ENCODE measurements around the gene MLXIP.
"Not testable (repeated sequence)": the region's sequence is repeated elsewhere in the genome, so short reads cannot be mapped to it uniquely, and the experiment has no call there.

The MLXIP gene

GRCh38 chr12:122166422-122167349, 88.1 kb downstream of the MLXIP start:
- in situ Hi-C loops (cut with MboI; ENCODE audit: low pct_unique_long_range_greater_than_20kb, low sequenced_read_pairs, unreplicated experiment) = no loop called here

GRCh38 chr12:122167356-122167925, 88.9 kb downstream of the MLXIP start:
- no peak for DNase-seq (ENCODE audit: low spot score)
- TF ChIP-seq CTCF (IDR thresholded peaks at IDR 0.05; ENCODE audit: extremely low read depth, insufficient read depth, missing control alignments) = no peak
- in situ Hi-C loops (cut with MboI; ENCODE audit: low pct_unique_long_range_greater_than_20kb, low sequenced_read_pairs, unreplicated experiment) = no loop called here

More at GRCh38 chr12:122166422-122167349, 88.1 kb downstream of the MLXIP start:
- peak; percentile 64 for DNase-seq (ENCODE audit: low spot score)
- TF ChIP-seq CTCF (IDR thresholded peaks at IDR 0.05; ENCODE audit: extremely low read depth, insufficient read depth, missing control alignments) = peak; percentile 13

GRCh38 chr12:122168492-122168891, 89.9 kb downstream of the MLXIP start:
- no peak for TF ChIP-seq CTCF (IDR thresholded peaks at IDR 0.05; ENCODE audit: extremely low read depth, insufficient read depth, missing control alignments)
- in situ Hi-C loops (cut with MboI; ENCODE audit: low pct_unique_long_range_greater_than_20kb, low sequenced_read_pairs, unreplicated experiment) = no loop called here
- no peak for DNase-seq (ENCODE audit: low spot score)

- in situ Hi-C loops (cut with MboI; ENCODE audit: low pct_unique_long_range_greater_than_20kb, low sequenced_read_pairs, unreplicated experiment) = no loop called here
- DNase-seq (ENCODE audit: low spot score) = no peak
These were observed 92.8 kb downstream of the MLXIP start for GRCh38 chr12:122171399-122171798.

GRCh38 chr12:122172262-122172939, 93.8 kb downstream of the MLXIP start:
- TF ChIP-seq CTCF (IDR thresholded peaks at IDR 0.05; ENCODE audit: extremely low read depth, insufficient read depth, missing control alignments) = no peak
- in situ Hi-C loops (cut with MboI; ENCODE audit: low pct_unique_long_range_greater_than_20kb, low sequenced_read_pairs, unreplicated experiment) = no loop called here
- no peak for DNase-seq (ENCODE audit: low spot score)

More at GRCh38 chr12:122171399-122171798, 92.8 kb downstream of the MLXIP start:
- no peak for TF ChIP-seq CTCF (IDR thresholded peaks at IDR 0.05; ENCODE audit: extremely low read depth, insufficient read depth, missing control alignments)

- no peak for DNase-seq (ENCODE audit: low spot score)
- TF ChIP-seq CTCF (IDR thresholded peaks at IDR 0.05; ENCODE audit: extremely low read depth, insufficient read depth, missing control alignments) = no peak
- in situ Hi-C loops (cut with MboI; ENCODE audit: low pct_unique_long_range_greater_than_20kb, low sequenced_read_pairs, unreplicated experiment) = no loop called here
These were observed 95.7 kb downstream of the MLXIP start, which contains the start of gene IL31 for GRCh38 chr12:122174155-122174845. IL31 (minus strand) TSS chr12:122174221; CDS start chr12:122174172, 49 bp downstream.

GRCh38 chr12:122176473-122176872, 97.9 kb downstream of the MLXIP start:
- DNase-seq (ENCODE audit: low spot score); in situ Hi-C loops (cut with MboI; ENCODE audit: low pct_unique_long_range_greater_than_20kb, low sequenced_read_pairs, unreplicated experiment): not testable (repeated sequence)

Measured in GM13977 (cell line).